GM10248 (cell line): ENCODE measurements around the gene PNMT.

Experiments used
- CTCF ChIA-PET: fragments of 300-600 bp; sonication (Branson Sonifier 250); formaldehyde crosslinking; extraction: SDS; loops from one replicate; lab custom pipeline; 2021; ENCODE audit warnings: antibody characterized with exemption; lab: Yijun Ruan, JAX
- POLR2A ChIA-PET: fragments of 350-650 bp; sonication (Branson Sonifier 250); formaldehyde crosslinking; extraction: SDS; loops from one replicate; lab custom pipeline; 2020; ENCODE audit warnings: antibody characterized with exemption; lab: Yijun Ruan, JAX
- DNase-seq: peaks from one replicate; pipeline ENCODE4 v3.0.0; 2012; ENCODE audit errors: extremely low spot score
- CTCF ChIP-seq: IDR thresholded peaks from 2 replicates; pipeline ENCODE4 v1.5.1; 2012; ENCODE audit warnings: mild to moderate bottlenecking, low read depth; ENCODE audit errors: extremely low read depth, missing control alignments, control extremely low read depth

PNMT gene

GRCh38 chr17:39716879-39717536 lies 48.8 kb downstream of the PNMT start:
- CTCF ChIA-PET, result interaction anchor here (2.0 kb wide), 1 partner anchor 12 kb away, joined by 7 read pairs; no protein-coding TSS in a partner anchor
- no peak for DNase-seq
- POLR2A ChIA-PET, result interaction anchor here (0.8 kb wide), 1 partner anchor 17 kb away, joined by 3 read pairs; no protein-coding TSS in a partner anchor
- no peak for TF ChIP-seq CTCF

- no peak for DNase-seq
- no peak for TF ChIP-seq CTCF
- ChIA-PET CTCF (no interaction called here), POLR2A (no interaction called here)
Observed at GRCh38 chr17:39717660-39718059, 49.4 kb downstream of the PNMT start.

DNA sequence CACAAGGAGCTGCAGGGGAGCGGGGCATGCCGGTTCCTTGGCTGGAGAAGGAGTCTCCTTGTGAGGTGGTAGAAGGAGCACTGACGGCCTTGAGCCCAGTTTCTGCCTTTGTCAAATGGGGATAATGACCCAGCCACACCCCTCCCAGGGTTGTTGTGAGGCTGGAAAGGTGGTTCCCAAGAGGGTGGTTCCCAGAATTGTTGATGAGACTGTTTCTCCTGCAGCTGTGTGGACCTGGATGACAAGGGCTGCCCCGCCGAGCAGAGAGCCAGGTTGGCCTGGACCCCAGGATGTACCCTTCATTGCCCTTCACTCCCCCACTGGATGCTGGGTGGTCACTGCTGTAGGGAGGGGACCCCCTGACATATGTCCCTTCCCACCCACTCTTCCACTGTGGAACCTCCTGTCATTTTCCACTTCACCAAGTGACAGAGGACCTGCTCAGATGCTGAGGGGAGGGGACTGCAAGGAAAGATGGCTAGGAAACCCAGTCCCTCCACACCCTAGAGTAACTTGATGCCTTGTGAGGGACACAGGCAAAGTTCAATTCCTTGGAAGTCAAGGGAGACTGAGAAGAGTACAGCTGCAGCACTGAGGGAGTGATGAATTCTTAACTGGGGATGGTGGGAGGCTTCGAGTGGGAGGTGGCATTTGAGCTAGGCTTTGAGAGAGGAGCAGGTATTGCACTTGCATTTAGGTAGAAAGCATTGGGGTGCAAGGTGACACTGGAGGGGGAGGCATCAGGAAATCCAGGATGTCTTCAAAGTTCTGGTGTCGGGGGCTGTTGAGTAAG lies 51.5 kb downstream of the PNMT start:
- no peak for TF ChIP-seq CTCF
- DNase-seq, result no peak
- ChIA-PET CTCF (interaction anchor here (1.1 to 4.0 kb wide), 5 partner anchors 8 to 98 kb away, joined by 3 to 18 read pairs (median 3); partner anchors contain the start of gene MIEN1), POLR2A (interaction anchor here (0.6 kb wide), 1 partner anchor 30 kb away, joined by 4 read pairs; no protein-coding TSS in a partner anchor)
